NCI-H146 treated with DMSO at 0.1 percent for 48 hours (cell line): ENCODE results near the gene BRINP1.
"Not testable (repeated sequence)": the region's sequence is repeated elsewhere in the genome, so short reads cannot be mapped to it uniquely, and the experiment has no call there.

ENCODE experiments used
- DNase-seq: peaks from one replicate; lab custom pipeline; 2025; ENCODE audit not compliant: unreplicated experiment; lab: John Stamatoyannopoulos, UW

BRINP1 gene

DNA sequence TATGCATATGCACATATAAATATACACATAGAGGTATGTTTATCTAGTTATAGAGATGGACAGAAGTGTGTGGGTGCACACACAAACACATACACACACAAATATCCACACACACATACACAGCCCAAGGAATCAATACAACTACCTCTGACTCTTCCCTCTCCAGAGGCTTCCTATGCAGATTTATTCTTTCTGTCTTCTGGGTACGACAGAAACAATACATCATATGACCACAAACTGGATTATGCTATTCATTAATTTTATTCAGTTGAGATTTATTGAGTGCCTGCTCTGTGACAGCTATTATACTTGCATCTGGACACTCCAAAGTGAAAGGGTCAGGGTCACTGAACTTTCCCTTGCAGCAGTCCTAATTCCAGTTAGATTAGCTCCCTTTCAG is 155.8 kb downstream of the BRINP1 start:
- no peak for DNase-seq

DNA sequence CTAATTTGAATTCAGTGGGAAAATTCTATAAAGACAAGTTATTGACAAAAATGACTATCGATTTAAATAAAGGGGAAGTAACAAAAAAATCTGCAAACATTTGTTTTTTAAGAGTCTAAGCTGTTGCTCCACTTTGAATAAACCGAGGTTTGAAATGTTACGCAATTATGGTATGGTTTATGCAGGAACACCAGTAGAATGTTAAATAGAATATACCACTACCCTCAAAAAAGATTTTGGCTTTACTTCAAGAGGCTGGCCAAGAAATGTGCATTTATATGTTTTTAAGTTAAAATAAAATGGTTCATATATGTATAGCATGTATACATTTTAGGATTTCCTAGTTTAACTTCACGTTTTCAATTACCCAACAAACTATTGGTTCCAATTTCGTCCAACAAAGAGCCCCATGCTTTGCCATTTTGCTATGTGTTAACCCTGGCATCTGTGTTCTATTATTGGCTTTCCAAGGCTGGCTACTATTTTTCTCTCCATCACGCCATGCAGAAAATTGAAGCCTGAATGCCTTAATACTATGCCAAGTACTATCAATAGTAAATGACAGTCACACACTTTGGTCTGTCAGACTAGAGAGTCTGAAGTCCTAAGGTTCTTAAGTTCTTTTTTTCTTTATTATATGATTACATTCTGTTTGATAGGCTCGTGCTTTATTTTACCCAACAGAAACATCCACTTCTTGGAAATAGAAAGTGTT is 171.2 kb downstream of the BRINP1 start:
- no peak for DNase-seq

DNA sequence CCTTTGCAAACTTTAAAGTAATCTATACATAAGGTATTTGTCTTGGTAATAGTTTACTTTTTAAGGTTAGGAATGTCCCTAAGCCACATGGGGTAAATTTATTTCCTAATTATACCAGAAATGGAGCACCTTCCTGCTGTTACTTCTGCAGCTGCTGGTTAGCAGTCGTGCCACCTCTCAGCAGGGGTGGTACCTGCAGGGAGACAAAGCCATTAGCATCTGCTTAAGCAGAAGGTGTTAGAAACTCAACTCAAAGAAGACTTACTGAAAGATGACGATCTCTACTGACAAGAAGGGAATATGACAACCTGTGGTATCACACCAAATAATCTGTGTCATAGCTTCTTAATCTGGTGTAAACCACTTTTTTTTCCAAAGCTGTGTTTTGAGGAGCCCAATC is 173.7 kb downstream of the BRINP1 start:
- no peak for DNase-seq

DNA sequence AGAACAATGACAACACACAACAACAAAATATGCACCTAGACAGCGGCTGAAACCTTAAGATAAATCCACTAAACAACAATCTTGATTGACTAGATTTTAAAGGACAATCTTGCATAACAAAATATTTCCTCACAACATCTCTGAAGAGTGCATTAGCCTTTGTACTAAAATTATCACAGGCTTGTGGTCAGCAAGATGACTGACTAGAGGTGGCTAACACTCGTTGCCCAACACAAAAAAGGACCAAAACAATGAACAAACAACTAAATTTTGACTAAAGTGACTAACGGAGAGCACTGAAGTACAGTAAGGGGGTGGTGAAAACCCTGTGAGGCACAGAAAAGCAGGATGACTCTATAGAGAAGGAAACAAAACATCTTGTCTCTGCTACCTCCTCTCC is 183.9 kb downstream of the BRINP1 start:
- no peak for DNase-seq

DNA sequence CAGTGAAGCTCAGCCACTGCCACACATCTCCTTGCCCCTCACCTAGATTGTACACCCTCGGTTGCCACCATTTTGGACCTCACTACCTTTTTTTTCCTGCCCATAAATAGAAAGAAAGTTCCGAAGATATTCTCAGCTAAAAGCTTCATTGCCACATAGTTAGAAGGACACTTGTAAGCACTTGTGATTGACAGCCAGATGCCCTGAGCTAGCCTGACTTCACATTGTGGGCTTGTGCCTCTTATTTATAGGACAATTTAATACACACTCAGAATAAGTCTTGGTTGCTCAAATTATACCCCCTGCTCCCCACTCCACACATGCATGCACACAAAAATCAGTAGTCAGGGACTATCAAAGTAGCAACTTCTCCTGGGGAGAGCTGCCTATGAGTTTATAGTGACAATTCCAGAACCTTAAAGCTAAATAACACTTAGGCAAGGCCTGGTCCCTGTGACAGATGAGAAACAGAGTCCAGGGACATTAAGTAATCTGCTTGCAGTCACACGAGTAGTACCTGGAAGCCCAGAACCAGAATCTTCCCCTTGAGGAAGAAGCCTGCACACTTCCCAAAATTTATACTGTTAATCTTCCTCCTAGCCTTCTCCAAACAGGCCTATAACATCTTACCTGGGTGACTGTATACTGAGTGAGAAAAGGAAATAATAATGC is 184.8 kb downstream of the BRINP1 start:
- no peak for DNase-seq

DNA sequence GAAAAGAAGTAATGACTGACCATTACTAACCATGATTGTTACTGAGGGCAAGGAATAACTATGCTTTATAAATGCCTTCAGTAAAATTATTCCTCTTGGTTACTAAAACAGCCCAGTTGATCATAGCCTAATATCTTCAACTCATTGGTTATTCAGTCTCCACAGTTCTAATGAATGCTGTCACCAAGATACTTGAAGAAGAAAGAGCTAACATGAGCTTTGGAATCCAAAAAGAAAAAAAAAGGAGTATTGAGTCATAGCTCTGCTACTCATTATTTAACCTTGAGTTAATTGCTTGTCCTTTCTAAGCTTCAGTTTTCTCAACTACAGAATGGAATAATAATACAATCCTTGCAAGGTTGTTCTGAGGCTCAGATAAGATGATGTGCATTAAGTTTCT is 187.7 kb downstream of the BRINP1 start:
- DNase-seq: no peak

- no peak for DNase-seq
Observed at GRCh38 chr9:119180897-119181296, 188.3 kb downstream of the BRINP1 start.

DNA sequence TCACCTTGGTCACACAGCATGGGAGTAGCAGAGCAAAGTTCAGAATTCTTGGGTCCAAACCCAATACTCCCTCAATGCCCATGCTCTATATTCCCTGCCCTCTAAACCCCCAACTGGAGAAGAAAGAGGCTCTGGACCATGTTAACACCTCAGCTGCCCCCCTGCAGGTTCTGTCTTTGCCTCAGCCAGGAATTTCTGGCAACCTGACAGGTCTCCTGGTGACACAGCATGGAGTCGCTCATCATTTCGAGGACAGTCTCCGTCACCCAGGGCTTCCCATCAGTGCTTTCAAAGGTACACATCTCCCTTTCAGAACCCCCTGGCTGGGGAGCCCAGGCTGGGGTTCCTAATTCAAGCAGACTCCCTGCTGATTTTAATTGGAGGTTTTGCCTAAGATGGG is 189.5 kb downstream of the BRINP1 start:
- DNase-seq: no peak

- DNase-seq: no peak
Observed at GRCh38 chr9:119177196-119177595, 192.0 kb downstream of the BRINP1 start.

DNA sequence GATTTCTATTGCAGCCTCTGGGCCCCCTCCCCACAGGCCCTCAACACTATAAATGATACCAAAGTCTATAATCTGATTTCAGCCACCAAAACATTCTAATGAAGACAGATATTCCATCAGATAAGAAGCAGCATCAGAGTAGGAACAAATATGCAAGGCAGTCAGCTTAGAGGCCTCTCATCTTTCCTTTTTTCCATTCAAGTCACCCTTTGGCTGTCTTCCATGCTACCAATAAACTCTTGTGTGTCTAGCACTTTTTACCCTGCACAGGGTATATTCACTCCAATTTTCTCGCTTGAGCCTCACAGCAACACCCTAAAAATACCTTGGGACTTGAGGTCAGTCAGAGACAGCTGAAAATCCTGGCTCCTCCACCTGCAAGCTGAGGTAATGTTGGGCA is 193.7 kb downstream of the BRINP1 start:
- no peak for DNase-seq

DNA sequence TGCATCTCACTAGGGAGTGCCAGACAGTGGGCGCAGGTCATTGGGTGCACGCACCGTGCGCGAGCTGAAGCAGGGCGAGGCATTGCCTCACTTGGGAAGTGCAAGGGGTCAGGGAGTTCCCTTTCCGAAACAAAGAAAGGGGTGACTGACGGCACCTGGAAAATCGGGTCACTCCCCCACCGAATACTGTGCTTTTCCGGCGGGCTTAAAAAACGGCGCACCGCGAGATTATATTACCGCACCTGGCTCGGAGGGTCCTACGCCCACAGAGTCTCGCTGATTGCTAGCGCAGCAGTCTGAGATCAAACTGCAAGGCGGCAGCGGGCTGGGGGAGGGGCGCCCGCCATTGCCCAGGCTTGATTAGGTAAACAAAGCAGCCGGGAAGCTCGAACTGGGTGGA is 200.0 kb downstream of the BRINP1 start:
- not testable (repeated sequence) for DNase-seq

DNA sequence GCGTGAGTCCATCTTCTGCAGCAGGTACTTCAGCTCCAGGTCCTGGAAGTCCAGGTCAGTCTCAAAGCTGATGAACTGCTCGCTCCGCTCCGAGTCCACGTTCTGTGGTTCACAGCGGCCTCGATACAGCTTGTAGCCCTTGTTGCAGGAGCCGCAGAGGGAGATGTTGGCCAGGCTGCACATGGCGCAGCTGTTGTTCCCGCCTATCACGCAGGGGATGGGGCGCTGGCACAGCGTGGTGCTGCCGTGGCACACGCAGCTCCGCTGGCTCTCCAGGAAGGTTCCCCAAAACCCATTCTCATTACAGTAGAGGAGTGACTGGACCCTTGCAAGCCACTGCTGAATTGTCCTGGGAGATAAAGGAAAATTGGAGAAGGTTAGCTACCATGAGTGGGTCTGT is 201.4 kb downstream of the BRINP1 start:
- DNase-seq: no peak

DNA sequence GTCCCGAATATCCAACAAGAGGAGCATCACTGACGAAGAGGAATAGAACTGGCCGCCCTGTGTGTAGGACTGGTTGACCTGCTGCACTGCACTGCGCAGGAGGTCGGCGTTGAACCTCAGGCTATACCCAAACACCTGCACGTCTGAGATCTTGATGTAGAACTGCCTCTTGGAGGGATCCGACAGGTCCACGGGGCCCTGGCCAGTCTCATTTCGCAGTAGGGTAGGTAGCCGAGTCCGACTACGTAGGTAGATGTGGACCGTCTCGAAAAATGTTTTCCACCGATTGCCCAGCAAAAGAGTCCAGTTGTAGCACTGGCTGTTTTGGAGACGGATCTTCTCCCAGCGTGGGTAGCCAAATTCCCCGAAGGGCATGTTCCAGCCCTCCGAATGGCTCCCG is 202.0 kb downstream of the BRINP1 start:
- DNase-seq: no peak

- DNase-seq: no peak
Observed at GRCh38 chr9:119166096-119166495, 203.1 kb downstream of the BRINP1 start.

GRCh38 chr9:119165131-119165530 is 204.1 kb downstream of the BRINP1 start:
- DNase-seq: no peak

- no peak for DNase-seq
Observed at GRCh38 chr9:119164716-119165115, 204.5 kb downstream of the BRINP1 start.

DNA sequence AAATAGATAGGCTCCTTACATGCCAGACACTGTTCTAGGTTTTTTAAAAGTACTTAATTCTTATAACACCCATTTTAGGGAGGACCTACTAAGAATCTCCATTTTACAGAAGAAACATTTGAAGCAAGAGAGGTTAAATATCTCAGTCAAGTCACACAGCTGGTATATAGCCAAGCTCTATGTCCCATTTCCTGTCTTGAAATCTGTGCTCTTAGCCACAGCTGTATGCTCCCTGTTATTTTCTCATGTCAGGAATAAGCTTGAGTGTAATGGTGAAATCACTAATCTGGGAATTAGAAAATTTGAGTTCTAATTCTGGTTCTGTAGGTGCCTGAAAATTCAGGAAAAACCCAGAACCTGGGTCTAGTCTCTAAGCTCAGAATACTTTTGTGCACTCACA is 208.7 kb downstream of the BRINP1 start:
- DNase-seq: no peak

GRCh38 chr9:119159386-119159785 is 209.8 kb downstream of the BRINP1 start:
- DNase-seq: no peak

- no peak for DNase-seq
Observed at GRCh38 chr9:119157196-119157595, 212.0 kb downstream of the BRINP1 start.

- no peak for DNase-seq
Observed at GRCh38 chr9:119156354-119156753, 212.9 kb downstream of the BRINP1 start.

DNA sequence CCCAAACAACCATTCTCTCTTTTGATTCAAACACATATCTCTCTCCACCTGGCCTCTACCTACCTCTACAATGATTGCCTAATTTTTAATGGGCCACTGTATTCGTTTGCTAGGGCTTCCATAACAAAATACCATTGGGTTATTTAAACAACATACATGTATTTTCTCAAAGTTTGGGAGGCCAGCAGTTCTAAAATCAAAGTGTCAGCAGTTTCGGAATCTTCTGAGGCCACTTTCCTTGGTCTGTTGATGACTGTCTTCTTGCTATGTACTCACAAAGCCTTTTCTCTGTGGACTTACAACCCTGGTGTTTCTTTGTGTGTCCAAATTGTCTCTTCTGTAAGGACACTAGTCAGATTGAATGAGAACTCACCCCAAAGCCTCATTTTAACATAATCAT is 214.7 kb downstream of the BRINP1 start:
- no peak for DNase-seq

- DNase-seq: no peak
Observed at GRCh38 chr9:119153402-119153801, 215.8 kb downstream of the BRINP1 start.

DNA sequence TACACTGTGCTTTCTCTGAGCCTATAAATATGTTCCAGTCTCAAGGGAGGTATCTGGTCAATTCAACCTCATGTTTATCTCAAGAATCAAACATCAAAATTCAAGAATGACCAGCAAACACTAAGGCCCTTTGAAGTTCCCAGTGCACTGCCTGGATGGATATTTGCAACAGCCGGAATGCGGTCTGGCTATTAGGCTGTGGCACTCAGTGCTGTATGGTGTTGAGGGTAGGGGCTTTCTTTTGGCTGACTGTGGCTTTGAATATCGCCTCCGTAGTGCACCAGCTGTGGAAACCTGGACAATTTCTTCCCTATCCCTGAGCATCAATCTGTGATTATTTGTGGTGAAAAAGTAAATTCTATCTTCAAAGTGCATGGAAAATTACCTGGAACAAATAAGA is 220.4 kb downstream of the BRINP1 start:
- no peak for DNase-seq
